Neural cell (in vitro differentiated cells): Measurements from ENCODE around the gene LRR1. TPM values are rescaled to one million over a fixed set of nuclear protein-coding genes. Genes with fewer than 3 reads are reported as not detected.
"Not testable (repeated sequence)": the region's sequence is repeated elsewhere in the genome, so short reads cannot be mapped to it uniquely, and the experiment has no call there.

Experiments
- H2AFZ ChIP-seq: fragments of 200-600, 300-800 bp; sonication (generic), shearing (Covaris generic); 2 replicates; pipeline ENCODE4 v1.6.0; 2014; ENCODE audit warnings: low read depth, mild to moderate bottlenecking, antibody characterized with exemption, low read length, moderate library complexity
- H3F3A ChIP-seq: fragments of 200-600 bp; shearing (Covaris generic); 2 replicates; pipeline ENCODE4 v1.6.1; 2016; ENCODE audit warnings: mild to moderate bottlenecking, moderate library complexity, mixed read lengths, antibody characterized with exemption, low read length; ENCODE audit not compliant: insufficient read depth, poor library complexity, severe bottlenecking
- H3K27ac ChIP-seq: fragments of 200-600, 300-800 bp; sonication (generic), shearing (Covaris generic); 2 replicates; pipeline ENCODE4 v1.5.1; 2014; ENCODE audit warnings: mild to moderate bottlenecking, low read length, moderate library complexity
- H3K27me3 ChIP-seq: fragments of 300-800, 200-600 bp; sonication (generic), shearing (Covaris generic); 2 replicates; pipeline ENCODE4 v1.6.0; 2014; ENCODE audit warnings: mild to moderate bottlenecking, low read depth, low read length, moderate library complexity; ENCODE audit not compliant: insufficient read depth
- H3K36me3 ChIP-seq: fragments of 300-800, 200-600 bp; sonication (generic), shearing (Covaris generic); 2 replicates; pipeline ENCODE4 v1.5.1; 2014; ENCODE audit warnings: mild to moderate bottlenecking, antibody characterized with exemption, low read length, moderate library complexity; ENCODE audit not compliant: insufficient read depth
- H3K4me2 ChIP-seq: fragments of 300-800, 200-600 bp; sonication (generic), shearing (Covaris generic); 2 replicates; pipeline ENCODE4 v1.6.0; 2014; ENCODE audit warnings: mild to moderate bottlenecking, low read length
- H3K4me3 ChIP-seq: fragments of 300-800, 200-600 bp; sonication (generic), shearing (Covaris generic); 2 replicates; pipeline ENCODE4 v1.5.1; 2014; ENCODE audit warnings: mild to moderate bottlenecking, low read length, moderate library complexity
- H3K79me2 ChIP-seq: fragments of 200-600 bp; shearing (Covaris generic); replicated peaks from 2 replicates; pipeline ENCODE4 v1.6.0; 2014; ENCODE audit warnings: mild to moderate bottlenecking, low read length, moderate library complexity; ENCODE audit not compliant: insufficient read depth
- H3K9ac ChIP-seq: fragments of 300-800, 200-600 bp; sonication (generic), shearing (Covaris generic); 2 replicates; pipeline ENCODE4 v1.6.1; 2016; ENCODE audit warnings: mild to moderate bottlenecking, low read length, mixed read lengths
- H3K9me2 ChIP-seq: fragments of 200-600 bp; shearing (Covaris generic); 2 replicates; pipeline ENCODE4 v1.6.1; 2016; ENCODE audit warnings: mild to moderate bottlenecking, low read length, mixed read lengths; ENCODE audit not compliant: insufficient read depth
- H3K9me3 ChIP-seq: fragments of 200-600, 300-800 bp; sonication (generic), shearing (Covaris generic); 2 replicates; pipeline ENCODE4 v1.6.1; 2016; ENCODE audit warnings: mild to moderate bottlenecking, mixed run types, low read length, moderate library complexity, mixed read lengths
- H4K20me1 ChIP-seq: fragments of 200-600 bp; shearing (Covaris generic); 2 replicates; pipeline ENCODE4 v1.6.1; 2016; ENCODE audit warnings: mild to moderate bottlenecking, mixed run types; ENCODE audit not compliant: insufficient read depth
- CTCF ChIP-seq: fragments of 450-650 bp; IDR thresholded peaks from 2 replicates; pipeline ENCODE4 v1.5.1; 2014; ENCODE audit warnings: antibody characterized with exemption, mild to moderate bottlenecking, moderate library complexity; ENCODE audit not compliant: poor library complexity, severe bottlenecking
- EP300 ChIP-seq: fragments of 450-650 bp; conservative IDR thresholded peaks from 2 replicates; pipeline ENCODE4 v1.6.1; 2014; ENCODE audit warnings: antibody characterized with exemption, mild to moderate bottlenecking, moderate library complexity; ENCODE audit not compliant: poor library complexity, severe bottlenecking
- EZH2 ChIP-seq: fragments of 200-600, 300-800 bp; shearing (Covaris generic), sonication (generic); IDR thresholded peaks from 2 replicates; pipeline ENCODE4 v1.6.1; 2014; ENCODE audit warnings: antibody characterized with exemption, low read length, borderline replicate concordance, mild to moderate bottlenecking; ENCODE audit not compliant: insufficient read depth, poor library complexity, severe bottlenecking
- MXI1 ChIP-seq: fragments of 450-650 bp; conservative IDR thresholded peaks from 2 replicates; pipeline ENCODE4 v1.6.1; 2014; ENCODE audit warnings: antibody characterized with exemption, mild to moderate bottlenecking; ENCODE audit not compliant: poor library complexity, severe bottlenecking
- POLR2AphosphoS5 ChIP-seq: IDR thresholded peaks from 2 replicates; pipeline ENCODE4 v1.6.1; 2012
- RAD21 ChIP-seq: fragments of 450-650 bp; conservative IDR thresholded peaks from 2 replicates; pipeline ENCODE4 v1.6.1; 2014; ENCODE audit warnings: antibody characterized with exemption, mild to moderate bottlenecking, moderate library complexity
- SMC3 ChIP-seq: fragments of 450-650 bp; conservative IDR thresholded peaks from 2 replicates; pipeline ENCODE4 v1.6.1; 2014; ENCODE audit warnings: antibody characterized with exemption, mild to moderate bottlenecking, moderate library complexity; ENCODE audit not compliant: poor library complexity
- TAF1 ChIP-seq: IDR thresholded peaks from 2 replicates; pipeline ENCODE4 v1.6.1; 2012; ENCODE audit warnings: low read depth
- polyA plus RNA-seq: library from polyadenylated mRNA; depleted of rRNA; stranded (reverse); fragments of >200 nt; gene quantifications from 2 replicates; pipeline ENCODE4 v1.2.3, GENCODE V29; 2014
- TF ChIP-seq, protein P1 (sequence below): IDR thresholded peaks from 2 replicates; pipeline ENCODE4 v1.6.1; 2012; ENCODE audit warnings: borderline replicate concordance

Gene LRR1
- polyA plus RNA-seq, 1 donor from 2014 or later, result 4.4 TPM

DNA sequence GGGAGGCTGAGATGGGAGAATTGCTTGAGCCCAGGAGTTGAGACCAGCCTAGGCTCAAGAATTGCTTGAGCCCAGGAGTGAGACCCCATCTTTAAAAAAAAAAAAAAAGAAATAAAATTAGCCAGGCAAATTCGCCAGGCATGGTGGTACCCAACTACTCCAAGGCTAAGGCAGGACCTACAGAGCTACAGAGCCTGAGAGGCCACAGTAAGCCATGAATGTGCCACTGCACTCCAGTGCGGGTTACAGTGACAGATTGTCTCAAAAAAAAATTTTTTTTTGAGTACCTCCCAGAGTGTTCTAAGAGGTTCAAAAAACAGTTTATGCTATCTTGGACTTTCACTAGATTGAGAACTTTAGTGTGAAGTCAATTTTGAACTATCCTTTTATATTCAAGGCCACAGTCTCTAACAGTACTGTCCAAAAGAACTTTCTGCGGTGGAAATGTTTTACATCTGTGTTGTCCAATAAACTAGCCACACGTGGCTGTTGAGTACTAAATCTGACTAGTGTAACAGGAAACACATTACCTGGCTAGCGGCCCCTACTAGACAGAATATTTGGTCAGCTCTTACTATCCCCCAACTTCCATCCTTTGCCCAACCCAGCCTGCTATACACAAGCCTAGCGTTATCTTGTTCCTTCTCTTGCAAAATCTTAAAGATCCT, 19.2 kb downstream of the LRR1 start:
- H4K20me1 ChIP-seq, result no peaks in the 10 kb centered on the region
- no peak overlapping the region for H2AFZ ChIP-seq
- H3K27me3 ChIP-seq, result no peaks in the 10 kb centered on the region
- H3K27ac ChIP-seq, result no peak overlapping the region
- no peaks in the 10 kb centered on the region for H3K9me3 ChIP-seq
- peaks cover 3% of the 10 kb centered on the region for H3F3A ChIP-seq
- H3K9ac ChIP-seq, result no peak overlapping the region
- TF ChIP-seq POLR2AphosphoS5, result no peak
- no peak for TF ChIP-seq EZH2
- TF ChIP-seq SMC3, result no peak
- TF ChIP-seq EP300, result no peak
- no peak for TF ChIP-seq RAD21
- TF ChIP-seq, protein P1, sequence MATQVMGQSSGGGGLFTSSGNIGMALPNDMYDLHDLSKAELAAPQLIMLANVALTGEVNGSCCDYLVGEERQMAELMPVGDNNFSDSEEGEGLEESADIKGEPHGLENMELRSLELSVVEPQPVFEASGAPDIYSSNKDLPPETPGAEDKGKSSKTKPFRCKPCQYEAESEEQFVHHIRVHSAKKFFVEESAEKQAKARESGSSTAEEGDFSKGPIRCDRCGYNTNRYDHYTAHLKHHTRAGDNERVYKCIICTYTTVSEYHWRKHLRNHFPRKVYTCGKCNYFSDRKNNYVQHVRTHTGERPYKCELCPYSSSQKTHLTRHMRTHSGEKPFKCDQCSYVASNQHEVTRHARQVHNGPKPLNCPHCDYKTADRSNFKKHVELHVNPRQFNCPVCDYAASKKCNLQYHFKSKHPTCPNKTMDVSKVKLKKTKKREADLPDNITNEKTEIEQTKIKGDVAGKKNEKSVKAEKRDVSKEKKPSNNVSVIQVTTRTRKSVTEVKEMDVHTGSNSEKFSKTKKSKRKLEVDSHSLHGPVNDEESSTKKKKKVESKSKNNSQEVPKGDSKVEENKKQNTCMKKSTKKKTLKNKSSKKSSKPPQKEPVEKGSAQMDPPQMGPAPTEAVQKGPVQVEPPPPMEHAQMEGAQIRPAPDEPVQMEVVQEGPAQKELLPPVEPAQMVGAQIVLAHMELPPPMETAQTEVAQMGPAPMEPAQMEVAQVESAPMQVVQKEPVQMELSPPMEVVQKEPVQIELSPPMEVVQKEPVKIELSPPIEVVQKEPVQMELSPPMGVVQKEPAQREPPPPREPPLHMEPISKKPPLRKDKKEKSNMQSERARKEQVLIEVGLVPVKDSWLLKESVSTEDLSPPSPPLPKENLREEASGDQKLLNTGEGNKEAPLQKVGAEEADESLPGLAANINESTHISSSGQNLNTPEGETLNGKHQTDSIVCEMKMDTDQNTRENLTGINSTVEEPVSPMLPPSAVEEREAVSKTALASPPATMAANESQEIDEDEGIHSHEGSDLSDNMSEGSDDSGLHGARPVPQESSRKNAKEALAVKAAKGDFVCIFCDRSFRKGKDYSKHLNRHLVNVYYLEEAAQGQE, result no peak
- TF ChIP-seq TAF1, result no peak
- no peak for TF ChIP-seq CTCF
- no peak for TF ChIP-seq MXI1
- H3K4me3 ChIP-seq, result peak overlapping the region; percentile 96
- H3K9me2 ChIP-seq, result no peaks in the 10 kb centered on the region
- H3K79me2 ChIP-seq, result peaks cover 41% of the 10 kb centered on the region
- H3K36me3 ChIP-seq, result peaks cover 14% of the 10 kb centered on the region
- H3K4me2 ChIP-seq, result no peak overlapping the region

DNA sequence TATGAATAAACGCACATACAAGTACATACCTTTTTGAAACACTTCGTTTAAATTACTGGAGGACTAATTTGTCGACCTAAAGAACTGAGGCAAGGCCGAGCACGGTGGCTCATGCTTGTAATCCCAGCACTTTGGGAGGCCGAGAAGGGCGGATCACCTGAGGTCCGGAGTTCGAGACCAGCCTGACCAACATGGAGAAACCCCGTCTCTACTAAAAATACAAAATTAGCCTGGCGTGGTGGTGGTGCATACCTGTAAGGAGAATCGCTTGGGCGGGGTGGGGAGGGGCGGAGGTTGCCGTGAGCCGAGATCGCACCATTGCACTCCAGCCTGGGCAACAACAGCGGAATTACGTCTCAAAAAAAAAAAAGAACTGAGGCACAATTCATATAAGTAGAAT, 20.5 kb downstream of the LRR1 start:
- H3K36me3 ChIP-seq, result peaks cover 14% of the 10 kb centered on the region

GRCh38 chr14:49619730-49620129, 21.0 kb downstream of the LRR1 start:
- Histone ChIP-seq H3K9ac (peak overlapping the region; percentile 94), H3F3A (peaks cover 3% of the 10 kb centered on the region), H3K36me3 (peaks cover 14% of the 10 kb centered on the region), H3K4me2 (peak overlapping the region; percentile 15), H3K4me3 (peak overlapping the region; percentile 96), H3K9me2 (no peaks in the 10 kb centered on the region), H3K27ac (peak overlapping the region; percentile 98), H4K20me1 (no peaks in the 10 kb centered on the region), H3K9me3 (no peaks in the 10 kb centered on the region), H3K27me3 (no peaks in the 10 kb centered on the region), H3K79me2 (peaks cover 51% of the 10 kb centered on the region), H2AFZ (peak overlapping the region; percentile 71)
- TF ChIP-seq RAD21, result no peak
- no peak for TF ChIP-seq POLR2AphosphoS5
- TF ChIP-seq EZH2, result no peak
- TF ChIP-seq MXI1, result no peak
- TF ChIP-seq CTCF, result no peak
- TF ChIP-seq, protein P1, result no peak
- TF ChIP-seq TAF1, result no peak

More for the DNA sequence above, 20.5 kb downstream of the LRR1 start:
- not testable (repeated sequence) for H2AFZ ChIP-seq, H3K27me3 ChIP-seq, H3K9me2 ChIP-seq, H3K9me3 ChIP-seq, H3F3A ChIP-seq, H4K20me1 ChIP-seq
- Histone ChIP-seq H3K9ac (peak overlapping the region; percentile 94), H3K4me2 (peak overlapping the region; percentile 15), H3K79me2 (peaks cover 48% of the 10 kb centered on the region), H3K4me3 (peak overlapping the region; percentile 96), H3K27ac (peak overlapping the region; percentile 98)
